Thoracic aorta (tissue), 2 donors: Measurements from ENCODE around the gene CLN6. TPM values are rescaled to one million over a fixed set of nuclear protein-coding genes. Genes with fewer than 3 reads are reported as not detected.

Experiments used
- ATAC-seq: fragments of 150-250 bp; one replicate; pipeline ENCODE4 v1.8.0; 2017; ENCODE audit warnings: low read depth; ENCODE audit not compliant: insufficient number of reproducible peaks, low FRiP score
- DNase-seq: peaks from one replicate; pipeline ENCODE4 v3.0.0-alpha.2; 2020; ENCODE audit warnings: low spot score
- H3K27ac ChIP-seq, 2 donors: fragments of 200-600 bp; sonication (generic); 1 replicate in 1 of 2; 2 replicates in 1 of 2; pipeline ENCODE4 v1.5.1; 2016; ENCODE audit warnings: mild to moderate bottlenecking in 2 of 2, moderate library complexity in 2 of 2
- H3K27me3 ChIP-seq: fragments of 200-600 bp; sonication (generic); replicated peaks from 2 replicates; pipeline ENCODE4 v1.6.0; 2016; ENCODE audit warnings: mild to moderate bottlenecking; ENCODE audit not compliant: insufficient read depth
- H3K36me3 ChIP-seq: fragments of 200-600 bp; sonication (generic); one replicate; pipeline ENCODE4 v1.5.1; 2016
- H3K4me1 ChIP-seq, 2 donors: fragments of 200-600 bp; sonication (generic); 1 replicate in 1 of 2; 2 replicates in 1 of 2; pipeline versions ENCODE4 v1.5.1 to v1.6.0; 2016; ENCODE audit warnings: low read depth in 2 of 2, mild to moderate bottlenecking in 1 of 2; ENCODE audit not compliant: control insufficient read depth in 1 of 2
- H3K4me3 ChIP-seq: fragments of 200-600 bp; sonication (generic); 2 replicates; pipeline ENCODE4 v1.5.1; 2016; ENCODE audit warnings: mild to moderate bottlenecking
- H3K9me3 ChIP-seq: fragments of 200-600 bp; sonication (generic); 2 replicates; pipeline ENCODE4 v1.5.1; 2016
- CTCF ChIP-seq: fragments of 200-600 bp; sonication (generic); IDR thresholded peaks from one replicate; pipeline ENCODE4 v1.5.1; 2019; ENCODE audit warnings: antibody characterized with exemption
- total RNA-seq, 2 donors: library from RNA; depleted of rRNA; stranded (reverse); fragments of >200 nt; gene quantifications; one replicate each; pipeline versions ENCODE4 v1.1.0 to v1.2.3, GENCODE V29; 2016

The CLN6 gene
- total RNA-seq, 2 donors from 2014 or later, result 18.5 to 22.9 TPM

GRCh38 chr15:68201879-68202261, 27.7 kb downstream of the CLN6 start:
- DNase-seq (no peak), ATAC-seq (no peak)
- H3K4me3 ChIP-seq, result no peak overlapping the region
- no peak overlapping the region for H3K27ac ChIP-seq
- no peaks in the 10 kb centered on the region for H3K27me3 ChIP-seq
- H3K36me3 ChIP-seq, result no peaks in the 10 kb centered on the region
- H3K9me3 ChIP-seq, result no peaks in the 10 kb centered on the region
- peaks cover 0 to 34% of the 10 kb centered on the region in 2 donors for H3K4me1 ChIP-seq
- TF ChIP-seq CTCF, result no peak

GRCh38 chr15:68201153-68201878, 28.2 kb downstream of the CLN6 start:
- H3K9me3 ChIP-seq, result no peaks in the 10 kb centered on the region
- DNase-seq (no peak), ATAC-seq (no peak)
- H3K4me3 ChIP-seq, result no peak overlapping the region
- no peaks in the 10 kb centered on the region for H3K27me3 ChIP-seq
- TF ChIP-seq CTCF, result no peak
- H3K4me1 ChIP-seq, result peaks cover 0 to 34% of the 10 kb centered on the region in 2 donors
- H3K27ac ChIP-seq, result no peak overlapping the region
- H3K36me3 ChIP-seq, result no peaks in the 10 kb centered on the region

GRCh38 chr15:68200016-68200861, 29.3 kb downstream of the CLN6 start:
- peaks cover 0 to 27% of the 10 kb centered on the region in 2 donors for H3K4me1 ChIP-seq
- no peaks in the 10 kb centered on the region for H3K9me3 ChIP-seq
- ATAC-seq (no peak), DNase-seq (no peak)
- H3K4me3 ChIP-seq, result no peak overlapping the region
- H3K27me3 ChIP-seq, result no peaks in the 10 kb centered on the region
- H3K27ac ChIP-seq, result no peak overlapping the region
- TF ChIP-seq CTCF, result no peak
- H3K36me3 ChIP-seq, result no peaks in the 10 kb centered on the region

- Histone ChIP-seq H3K27ac (no peak overlapping the region), H3K27me3 (no peaks in the 10 kb centered on the region), H3K4me3 (no peak overlapping the region), H3K9me3 (no peaks in the 10 kb centered on the region), H3K36me3 (no peaks in the 10 kb centered on the region), H3K4me1 (peaks cover 0 to 18% of the 10 kb centered on the region in 2 donors)
- DNase-seq, result no peak
- no peak for TF ChIP-seq CTCF
- ATAC-seq, result no peak
Measured at GRCh38 chr15:68199340-68199739, 30.2 kb downstream of the CLN6 start.

GRCh38 chr15:68197661-68198437, 31.7 kb downstream of the CLN6 start:
- Histone ChIP-seq H3K27ac (no peak overlapping the region), H3K4me1 (peaks cover 0 to 21% of the 10 kb centered on the region in 2 donors), H3K36me3 (peaks cover 6% of the 10 kb centered on the region), H3K9me3 (no peaks in the 10 kb centered on the region), H3K27me3 (no peaks in the 10 kb centered on the region), H3K4me3 (no peak overlapping the region)
- no peak for TF ChIP-seq CTCF
- ATAC-seq (no peak), DNase-seq (no peak)
